Activated CD4-positive, alpha-beta T cell treated with anti-CD3 and anti-CD28 coated beads for 1 hour (primary cell): ENCODE data around the gene TPGS1.
A peak's percentile ranks its signal among the peaks of the same experiment; 100 is the strongest.

ENCODE experiments used
- DNase-seq: peaks from one replicate; pipeline ENCODE4 v3.0.0-alpha.2; 2020

The TPGS1 gene

GRCh38 chr19:522726-523125 lies 15.4 kb downstream of the TPGS1 start:
- no peak for DNase-seq

- no peak for DNase-seq
Observed at GRCh38 chr19:524062-524674, 16.9 kb downstream of the TPGS1 start.

- no peak for DNase-seq
Observed at GRCh38 chr19:525029-525428, 17.7 kb downstream of the TPGS1 start.

- DNase-seq = no peak
Observed at GRCh38 chr19:525857-526419, 18.6 kb downstream of the TPGS1 start.

GRCh38 chr19:530134-531008 lies 23.1 kb downstream of the TPGS1 start:
- no peak for DNase-seq

GRCh38 chr19:531009-531752 lies 23.9 kb downstream of the TPGS1 start:
- DNase-seq = peak; percentile 87

GRCh38 chr19:531753-532560 lies 24.7 kb downstream of the TPGS1 start, which contains the start of gene CDC34:
Gene CDC34, plus strand, starts transcription at chr19:531760. Its CDS starts 172 bp downstream, at chr19:531932.
- DNase-seq = no peak

GRCh38 chr19:532561-533363 lies 25.5 kb downstream of the TPGS1 start:
- DNase-seq = no peak

- no peak for DNase-seq
Observed at GRCh38 chr19:533364-534058, 26.2 kb downstream of the TPGS1 start.

GRCh38 chr19:534088-534487 lies 26.8 kb downstream of the TPGS1 start:
- no peak for DNase-seq

- DNase-seq = no peak
Observed at GRCh38 chr19:535017-535835, 27.9 kb downstream of the TPGS1 start.

GRCh38 chr19:536031-536880 lies 29.0 kb downstream of the TPGS1 start:
- DNase-seq = no peak

GRCh38 chr19:536881-537404 lies 29.6 kb downstream of the TPGS1 start:
- no peak for DNase-seq

- DNase-seq = no peak
Observed at GRCh38 chr19:538641-539428, 31.5 kb downstream of the TPGS1 start.

- DNase-seq = no peak
Observed at GRCh38 chr19:539429-540030, 32.2 kb downstream of the TPGS1 start.

- DNase-seq = no peak
Observed at GRCh38 chr19:540867-541637, 33.8 kb downstream of the TPGS1 start.

- no peak for DNase-seq
Observed at GRCh38 chr19:541699-542098, 34.4 kb downstream of the TPGS1 start.
